Gastrocnemius medialis (tissue), 4 donors: ENCODE data around the gene ATF7. TPM values are rescaled to one million over a fixed set of nuclear protein-coding genes. Genes with fewer than 3 reads are reported as not detected.

Experiments used
- ATAC-seq, 2 donors: fragments of 150-250 bp; one replicate each; pipeline ENCODE4 v1.9.1; 2016
- DNase-seq, 2 donors: peaks; one replicate each; pipeline ENCODE4 v3.0.0-alpha.2; 2019
- H3K27ac ChIP-seq, 4 donors: fragments of 200-600 bp; sonication (generic); 1 replicate in 1 of 4; 2 replicates in 3 of 4; pipeline ENCODE4 v1.5.1; 2016 to 2018; ENCODE audit warnings: mild to moderate bottlenecking in 2 of 4, moderate library complexity in 1 of 4
- H3K27me3 ChIP-seq, 3 donors: fragments of 200-600 bp; sonication (generic) in 2 of 3; 1 replicate in 1 of 3; 2 replicates in 2 of 3; pipeline versions ENCODE4 v1.5.1 to v1.6.0; 2016 to 2019; ENCODE audit warnings: mild to moderate bottlenecking in 1 of 3, moderate library complexity in 1 of 3
- H3K36me3 ChIP-seq, 2 donors: fragments of 200-600 bp; sonication (generic) in 1 of 2; one replicate each; pipeline ENCODE4 v1.5.1; 2017 to 2018
- H3K4me1 ChIP-seq, 2 donors: fragments of 200-600 bp; sonication (generic) in 1 of 2; one replicate each; pipeline ENCODE4 v1.5.1; 2016 to 2017; ENCODE audit warnings: mild to moderate bottlenecking in 2 of 2
- H3K4me3 ChIP-seq, 4 donors: fragments of 200-600 bp; sonication (generic) in 3 of 4; 1 replicate in 1 of 4; 2 replicates in 3 of 4; pipeline ENCODE4 v1.5.1; 2016 to 2019; ENCODE audit warnings: mild to moderate bottlenecking in 2 of 4
- H3K9me3 ChIP-seq, 3 donors: fragments of 200-600 bp; sonication (generic) in 2 of 3; 1 replicate in 1 of 3; 2 replicates in 2 of 3; pipeline ENCODE4 v1.5.1; 2016 to 2019
- POLR2A ChIP-seq, 2 donors: fragments of 450-650 bp; IDR thresholded peaks; one replicate each; pipeline ENCODE4 v1.6.1; 2017; ENCODE audit warnings: antibody characterized with exemption in 2 of 2, mild to moderate bottlenecking in 2 of 2, moderate library complexity in 2 of 2
- in situ Hi-C, 4 donors: fragments of 200-750 bp; cut with MboI; loops; one replicate each; pipeline versions ENCODE4 v1.15.0 to v1.8.0; 2017; ENCODE audit warnings: low sequenced_read_pairs in 4 of 4
- intact Hi-C: fragments of 100-400 bp; cut with DNase I; formaldehyde crosslinking; loops from one replicate; pipeline ENCODE4 v1.15.1; 2023; ENCODE audit warnings: low total_unique reads
- total RNA-seq, 4 donors: library from RNA; depleted of rRNA; stranded (reverse); fragments of >200 nt; gene quantifications; one replicate each; pipeline versions ENCODE4 v1.1.0 to v1.2.3, GENCODE V29; 2016
- TF ChIP-seq, protein P1 (sequence below), 5 experiments: fragments of 450-650 bp in 3 of 5; fragments of 200-600 bp in 2 of 5; sonication (generic) in 2 of 5; IDR thresholded peaks in 4 of 5; conservative IDR thresholded peaks in 1 of 5; 1 replicate in 4 of 5; 2 replicates in 1 of 5; pipeline ENCODE4 v1.5.1; 2016 to 2019; ENCODE audit warnings: antibody characterized with exemption in 5 of 5, mild to moderate bottlenecking in 3 of 5, moderate library complexity in 3 of 5

Gene ATF7
- total RNA-seq, 4 donors from 2014 or later, result 21.9 to 47.9 (median 26.3) TPM

DNA sequence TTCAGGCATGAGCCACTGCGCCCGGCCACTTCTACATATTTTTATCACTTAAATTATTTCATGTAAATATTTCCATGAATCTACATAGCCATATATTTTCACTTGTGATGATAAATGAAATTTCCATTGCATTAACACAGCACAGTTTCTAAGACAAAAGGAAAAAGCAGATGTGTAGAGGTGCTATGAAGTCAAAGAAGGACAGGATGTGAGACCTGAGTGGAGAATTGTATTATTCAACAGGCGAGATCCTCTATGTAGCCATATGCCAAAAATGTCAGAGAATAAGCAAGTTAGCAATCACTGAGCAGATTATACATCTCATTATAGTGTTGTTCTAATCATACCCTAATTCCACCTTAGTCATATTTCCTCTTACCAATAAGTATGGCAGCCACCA, 38.1 kb downstream of the ATF7 start:
- Histone ChIP-seq H3K36me3 (no peaks in the 10 kb centered on the region), H3K4me1 (peaks cover 33 to 51% of the 10 kb centered on the region in 2 donors), H3K27ac (no peak overlapping the region), H3K4me3 (no peak overlapping the region), H3K27me3 (no peaks in the 10 kb centered on the region), H3K9me3 (no peaks in the 10 kb centered on the region)
- TF ChIP-seq, protein P1, sequence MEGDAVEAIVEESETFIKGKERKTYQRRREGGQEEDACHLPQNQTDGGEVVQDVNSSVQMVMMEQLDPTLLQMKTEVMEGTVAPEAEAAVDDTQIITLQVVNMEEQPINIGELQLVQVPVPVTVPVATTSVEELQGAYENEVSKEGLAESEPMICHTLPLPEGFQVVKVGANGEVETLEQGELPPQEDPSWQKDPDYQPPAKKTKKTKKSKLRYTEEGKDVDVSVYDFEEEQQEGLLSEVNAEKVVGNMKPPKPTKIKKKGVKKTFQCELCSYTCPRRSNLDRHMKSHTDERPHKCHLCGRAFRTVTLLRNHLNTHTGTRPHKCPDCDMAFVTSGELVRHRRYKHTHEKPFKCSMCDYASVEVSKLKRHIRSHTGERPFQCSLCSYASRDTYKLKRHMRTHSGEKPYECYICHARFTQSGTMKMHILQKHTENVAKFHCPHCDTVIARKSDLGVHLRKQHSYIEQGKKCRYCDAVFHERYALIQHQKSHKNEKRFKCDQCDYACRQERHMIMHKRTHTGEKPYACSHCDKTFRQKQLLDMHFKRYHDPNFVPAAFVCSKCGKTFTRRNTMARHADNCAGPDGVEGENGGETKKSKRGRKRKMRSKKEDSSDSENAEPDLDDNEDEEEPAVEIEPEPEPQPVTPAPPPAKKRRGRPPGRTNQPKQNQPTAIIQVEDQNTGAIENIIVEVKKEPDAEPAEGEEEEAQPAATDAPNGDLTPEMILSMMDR (IDR thresholded peaks at IDR 0.05 in 4 of 5, conservative IDR thresholded peaks at IDR 0.05 in 1 of 5), result no peak
- DNase-seq, result no peak
- in situ Hi-C loops, result no loop called here
- no peak for ATAC-seq
- intact Hi-C loops, result no loop called here

DNA sequence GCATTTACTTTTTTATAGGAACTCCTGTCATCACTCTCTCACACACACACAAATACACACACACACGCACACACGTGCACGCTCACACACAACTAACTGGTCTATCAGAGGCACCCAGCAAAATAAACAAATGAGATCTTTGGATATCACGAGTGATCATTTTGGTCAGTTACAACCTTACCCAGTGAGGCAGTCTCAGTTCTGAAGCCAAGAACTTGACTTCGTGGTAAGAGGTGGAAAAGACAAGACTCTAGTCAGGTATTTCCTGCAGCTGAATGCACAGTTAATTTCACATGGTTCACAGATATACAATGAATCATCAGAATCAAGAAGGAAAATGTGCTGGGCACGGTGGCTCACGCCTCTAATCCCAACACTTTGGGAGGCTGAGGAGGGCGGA, 39.4 kb downstream of the ATF7 start:
- intact Hi-C loops, result no loop called here
- H3K36me3 ChIP-seq, result no peaks in the 10 kb centered on the region
- no peak overlapping the region for H3K27ac ChIP-seq
- TF ChIP-seq, protein P1 (IDR thresholded peaks at IDR 0.05 in 4 of 5, conservative IDR thresholded peaks at IDR 0.05 in 1 of 5), result no peak
- TF ChIP-seq POLR2A (IDR thresholded peaks at IDR 0.05), result no peak
- no peaks in the 10 kb centered on the region for H3K27me3 ChIP-seq
- no peak for DNase-seq
- no peak overlapping the region for H3K4me3 ChIP-seq
- no peak for ATAC-seq
- in situ Hi-C loops, result no loop called here
- H3K9me3 ChIP-seq, result no peaks in the 10 kb centered on the region
- peaks cover 24 to 37% of the 10 kb centered on the region in 2 donors for H3K4me1 ChIP-seq

DNA sequence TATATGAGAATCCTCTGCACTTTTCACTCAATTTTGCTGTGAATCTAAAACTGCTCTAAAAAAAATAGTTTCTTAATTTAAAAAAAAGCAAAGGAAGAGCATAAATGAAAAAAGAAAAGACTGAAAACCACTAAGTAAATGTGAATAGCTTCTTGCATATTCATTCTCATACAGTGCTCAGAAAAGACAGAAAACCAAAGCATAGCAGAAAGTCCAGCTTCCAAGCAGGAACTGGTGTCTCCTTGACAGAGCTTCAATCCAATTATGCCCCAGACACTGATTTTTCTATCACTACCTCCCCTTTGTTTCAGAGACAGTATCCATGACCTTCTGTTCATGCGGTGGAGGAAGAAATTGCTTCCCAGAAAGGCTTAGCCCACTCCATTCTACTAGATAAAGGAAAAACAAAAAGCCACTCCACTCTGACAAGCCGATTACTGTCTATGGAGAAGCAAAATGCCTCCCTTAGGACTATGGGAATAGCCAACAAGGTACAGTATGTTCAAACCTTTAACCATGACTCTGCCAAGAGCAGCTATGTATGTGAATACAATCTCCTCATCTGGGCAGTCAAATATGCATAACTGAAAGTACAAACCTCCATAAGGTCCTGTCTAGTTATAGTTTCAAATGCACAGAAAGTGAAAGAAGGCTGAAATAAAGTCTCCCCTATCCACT, 40.6 kb downstream of the ATF7 start:
- H3K4me3 ChIP-seq, result no peak overlapping the region
- H3K4me1 ChIP-seq, result peaks cover 13 to 26% of the 10 kb centered on the region in 2 donors
- ATAC-seq (no peak), DNase-seq (no peak)
- no peaks in the 10 kb centered on the region for H3K27me3 ChIP-seq
- no peaks in the 10 kb centered on the region for H3K36me3 ChIP-seq
- intact Hi-C loops, result no loop called here
- TF ChIP-seq, protein P1 (IDR thresholded peaks at IDR 0.05 in 4 of 5, conservative IDR thresholded peaks at IDR 0.05 in 1 of 5), result no peak
- TF ChIP-seq POLR2A (IDR thresholded peaks at IDR 0.05), result no peak
- in situ Hi-C loops, result no loop called here
- no peaks in the 10 kb centered on the region for H3K9me3 ChIP-seq
- peak overlapping the region in 1 of 4 donors; percentile 2 for H3K27ac ChIP-seq

DNA sequence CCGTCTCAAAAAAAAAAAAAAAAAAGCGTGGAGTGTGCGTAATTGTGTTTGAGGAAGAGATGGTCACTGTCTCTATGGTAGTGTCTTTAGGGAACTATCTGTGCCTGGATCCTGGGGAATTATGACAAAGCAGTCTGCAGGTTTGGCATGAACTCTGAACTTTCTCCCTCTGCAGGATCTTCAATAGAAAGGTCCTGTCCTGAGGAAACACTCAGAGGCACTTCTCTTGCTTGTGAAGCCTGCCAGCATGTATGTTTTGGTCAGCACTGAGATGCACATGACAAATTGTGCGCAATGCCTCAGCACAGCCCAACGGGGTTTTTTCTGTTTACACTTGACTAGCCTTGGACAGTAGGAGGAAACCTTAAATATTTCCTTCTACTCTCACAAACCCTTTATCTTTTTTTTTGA, 46.6 kb downstream of the ATF7 start:
- H3K27me3 ChIP-seq, result no peaks in the 10 kb centered on the region
- DNase-seq (no peak), ATAC-seq (no peak)
- H3K9me3 ChIP-seq, result no peaks in the 10 kb centered on the region
- no peak overlapping the region for H3K4me3 ChIP-seq
- peaks cover 0 to 5% of the 10 kb centered on the region in 2 donors for H3K4me1 ChIP-seq
- in situ Hi-C loops, result no loop called here
- TF ChIP-seq, protein P1 (IDR thresholded peaks at IDR 0.05 in 4 of 5, conservative IDR thresholded peaks at IDR 0.05 in 1 of 5), result no peak
- TF ChIP-seq POLR2A (IDR thresholded peaks at IDR 0.05), result no peak
- intact Hi-C loops, result no loop called here
- H3K36me3 ChIP-seq, result no peaks in the 10 kb centered on the region
- no peak overlapping the region for H3K27ac ChIP-seq

DNA sequence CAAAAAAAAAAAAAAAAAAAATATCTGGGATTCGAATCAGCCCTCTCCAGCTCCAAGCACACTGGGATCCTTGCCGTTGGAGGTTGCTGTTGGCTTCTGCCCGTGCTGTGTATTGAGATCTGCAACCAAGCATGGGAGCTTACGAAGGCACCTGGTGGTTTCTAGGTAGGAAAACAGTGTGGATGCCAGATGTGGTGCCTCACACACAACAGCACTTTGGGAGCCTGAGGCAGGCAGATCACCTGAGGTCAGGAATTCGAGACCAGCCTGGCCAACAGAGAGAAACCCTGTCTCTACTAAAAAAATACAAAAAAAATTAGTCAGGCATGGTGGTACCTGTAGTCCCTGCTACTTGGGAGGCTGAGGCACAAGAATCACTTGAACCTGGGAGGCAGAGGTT, 47.4 kb downstream of the ATF7 start:
- in situ Hi-C loops, result no loop called here
- ATAC-seq (no peak), DNase-seq (no peak)
- Histone ChIP-seq H3K27ac (no peak overlapping the region), H3K9me3 (no peaks in the 10 kb centered on the region), H3K4me3 (no peak overlapping the region), H3K27me3 (no peaks in the 10 kb centered on the region), H3K4me1 (peaks cover 0 to 5% of the 10 kb centered on the region in 2 donors), H3K36me3 (no peaks in the 10 kb centered on the region)
- intact Hi-C loops, result no loop called here
- TF ChIP-seq POLR2A (IDR thresholded peaks at IDR 0.05), result no peak
- TF ChIP-seq, protein P1 (IDR thresholded peaks at IDR 0.05 in 4 of 5, conservative IDR thresholded peaks at IDR 0.05 in 1 of 5), result no peak
